Measurements from ENCODE around the gene RAPGEF4. TPM values are rescaled to one million over a fixed set of nuclear protein-coding genes. Genes with fewer than 3 reads are reported as not detected.

Gene RAPGEF4
- total and polyA plus RNA-seq, 9 of the 15 experiments (the other 6 are each of a cell fraction or from before 2014, with no cell fraction given): 0.04 to 0.33 (median 0.13) TPM; not detected in 6

- no TSS peak for BruUV-seq (replicated peaks)
- CTCF ChIA-PET (ENCODE audit: low intra/inter-chr PET ratio): no interaction called here
- 2% methylated on average over 3 of the region's 3 CpGs for WGBS (ENCODE audit: insufficient coverage, low coverage, missing lambda C conversion rate)
These were observed 273.1 kb downstream of the RAPGEF4 start for GRCh38 chr2:173008786-173009185.

More at GRCh38 chr2:173008786-173009185, 273.1 kb downstream of the RAPGEF4 start:
- no peaks in the 10 kb centered on the region for H3K9me1 ChIP-seq (ENCODE audit: control insufficient read depth, insufficient read depth, low read length)
- TF ChIP-seq STAT6 (CRISPR knock-in tag; IDR thresholded peaks at IDR 0.05) (no peak), CTCFL (IDR thresholded peaks at IDR 0.05; ENCODE audit: borderline replicate concordance, insufficient read depth, low read depth, low read length, poor library complexity, severe bottlenecking) (no peak), RBFOX2 (IDR thresholded peaks at IDR 0.05; ENCODE audit: low read depth, low read length) (no peak), BHLHE40 (IDR thresholded peaks at IDR 0.05; ENCODE audit: low read length) (no peak), ZNF785 (CRISPR knock-in tag; IDR thresholded peaks at IDR 0.05) (no peak), POU5F1 (IDR thresholded peaks at IDR 0.05; ENCODE audit: borderline replicate concordance, low read depth, low read length, partially characterized antibody) (no peak), LEF1 (IDR thresholded peaks at IDR 0.05) (no peak), IRF9 (tag; IDR thresholded peaks at IDR 0.05) (no peak), WHSC1 (IDR thresholded peaks at IDR 0.05; ENCODE audit: low read length) (no peak), EP400 (IDR thresholded peaks at IDR 0.05) (no peak), GTF2A2 (tag; IDR thresholded peaks at IDR 0.05) (no peak), SRSF7 (optimal IDR thresholded peaks at IDR 0.05; ENCODE audit: low read depth, low read length) (no peak), HNRNPUL1 (IDR thresholded peaks at IDR 0.05; ENCODE audit: low read length) (no peak), GTF2F1 (IDR thresholded peaks at IDR 0.05; ENCODE audit: low read depth, low read length) (no peak), ZNF764 (CRISPR knock-in tag; IDR thresholded peaks at IDR 0.05; ENCODE audit: low read depth) (no peak), MLLT1 (IDR thresholded peaks at IDR 0.05) (no peak), RAD51 (IDR thresholded peaks at IDR 0.05; ENCODE audit: borderline replicate concordance, low read depth) (no peak)
- no peak overlapping the region for H2AFZ ChIP-seq (ENCODE audit: low read depth, low read length)
- H3K4me2 ChIP-seq (ENCODE audit: insufficient read depth, low read length): no peak overlapping the region
- ATAC-seq: no peak
- H4K20me1 ChIP-seq (replicated peaks; ENCODE audit: control insufficient read depth, insufficient read depth, low read length): no peaks in the 10 kb centered on the region
- in situ Hi-C loops (cut with MboI): no loop called here
- no peaks in the 10 kb centered on the region for H3K79me2 ChIP-seq (ENCODE audit: control insufficient read depth, insufficient read depth, low read length)
- intact Hi-C loops (cut with micrococcal nuclease): no loop called here
- POLR2A ChIA-PET: no interaction called here
- no peak overlapping the region for H3K27ac ChIP-seq (ENCODE audit: extremely low read depth, low read depth, low read length)
- no peak overlapping the region for H3K9ac ChIP-seq (ENCODE audit: insufficient read depth in 1 of 2, low read depth in 2 of 2, low read length in 2 of 2)
- H3K9me3 ChIP-seq (replicated peaks; ENCODE audit: control insufficient read depth, insufficient read depth, low read depth, low read length): no peaks in the 10 kb centered on the region
- FAIRE-seq: no peak
- DNase-seq (ENCODE audit: extremely low read depth in 1 of 4, low spot score in 3 of 4): no peak
- H3K27me3 ChIP-seq (ENCODE audit: control insufficient read depth in 2 of 2, insufficient read depth in 2 of 2, low read length in 2 of 2): peaks cover 8 to 14% of the 10 kb centered on the region in 2 experiments; a peak in 4 of 5 replicates
- no peak overlapping the region for H3K4me3 ChIP-seq
- H3K4me1 ChIP-seq (replicated peaks in 1 of 2; ENCODE audit: control insufficient read depth in 2 of 2, insufficient read depth in 2 of 2, low read length in 2 of 2): no peaks in the 10 kb centered on the region
- H3K36me3 ChIP-seq (ENCODE audit: control insufficient read depth, insufficient read depth, low read length): no peaks in the 10 kb centered on the region

All from K562 (cell line).